ENCODE measurements around the gene NPC2. TPM values are rescaled to one million over a fixed set of nuclear protein-coding genes. Genes with fewer than 3 reads are reported as not detected.

NPC2 gene
- total RNA-seq, 4 donors from 2014 or later, result 88.3 to 393 (median 147) TPM

GRCh38 chr14:74524812-74525135 is 31.7 kb upstream of the NPC2 start:
- no peaks in the 10 kb centered on the region for H3K27me3 ChIP-seq
- intact Hi-C loops (cut with DNase I; ENCODE audit: low total_unique reads), result no loop called here
- no peak overlapping the region for H3K27ac ChIP-seq
- no peak for TF ChIP-seq POLR2A (IDR thresholded peaks at IDR 0.05)
- TF ChIP-seq POLR2AphosphoS5 (IDR thresholded peaks at IDR 0.05), result no peak
- TF ChIP-seq EP300 (IDR thresholded peaks at IDR 0.05; ENCODE audit: low read depth), result no peak
- TF ChIP-seq CTCF (IDR thresholded peaks at IDR 0.05), result no peak
- H3K9me3 ChIP-seq, result no peaks in the 10 kb centered on the region
- in situ Hi-C loops (cut with MboI; ENCODE audit: low pct_ligation_motif_present in 1 of 4, low pct_unique_long_range_greater_than_20kb in 1 of 4, low sequenced_read_pairs in 3 of 4), result no loop called here
- DNase-seq, result no peak
- no peaks in the 10 kb centered on the region for H3K36me3 ChIP-seq
- H3K4me1 ChIP-seq, result no peaks in the 10 kb centered on the region
- H3K4me3 ChIP-seq, result no peak overlapping the region

DNA sequence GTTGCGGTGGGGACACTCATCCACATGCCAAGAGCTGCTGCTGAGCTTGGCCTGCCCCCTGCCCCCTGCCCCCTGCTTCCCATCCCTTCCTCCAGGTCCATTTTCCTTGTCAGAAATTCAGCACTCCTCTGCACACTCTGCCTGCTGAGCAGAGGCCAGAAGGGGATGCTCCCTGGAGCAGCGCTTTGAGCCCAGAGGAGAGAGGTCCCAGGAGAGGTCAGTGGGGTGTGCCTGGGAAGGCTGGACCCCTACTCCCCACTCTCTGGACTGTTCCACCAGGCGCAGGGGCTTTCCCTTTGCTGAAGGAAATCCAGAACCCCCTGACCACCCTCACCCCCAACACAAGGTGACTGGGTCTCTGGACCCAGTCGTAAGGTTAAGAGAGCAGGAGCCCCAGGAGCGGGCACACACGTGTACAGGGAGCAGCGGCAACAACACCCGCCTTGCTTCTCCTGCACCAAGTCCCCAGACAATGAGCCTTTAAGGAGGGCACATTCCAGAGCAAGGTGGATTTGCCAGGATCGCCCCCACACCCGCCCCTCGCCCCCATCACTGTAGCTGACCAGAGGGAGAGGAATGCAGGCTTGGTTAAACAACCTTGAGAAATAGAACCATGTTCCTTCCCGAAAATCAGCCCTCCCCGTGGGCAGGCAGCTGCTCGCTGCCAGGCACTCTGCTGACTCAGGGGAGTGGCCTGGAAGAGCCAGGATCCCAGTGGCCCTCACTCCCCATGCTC is 31.1 kb upstream of the NPC2 start:
- TF ChIP-seq EP300 (IDR thresholded peaks at IDR 0.05; ENCODE audit: low read depth) (no peak), CTCF (IDR thresholded peaks at IDR 0.05) (no peak), POLR2A (IDR thresholded peaks at IDR 0.05) (no peak), POLR2AphosphoS5 (IDR thresholded peaks at IDR 0.05) (no peak)
- 57 to 72% methylated on average over 6 to 11 of the region's 14 CpGs for WGBS, 2 donors (ENCODE audit: low coverage in 1 of 2)

DNA sequence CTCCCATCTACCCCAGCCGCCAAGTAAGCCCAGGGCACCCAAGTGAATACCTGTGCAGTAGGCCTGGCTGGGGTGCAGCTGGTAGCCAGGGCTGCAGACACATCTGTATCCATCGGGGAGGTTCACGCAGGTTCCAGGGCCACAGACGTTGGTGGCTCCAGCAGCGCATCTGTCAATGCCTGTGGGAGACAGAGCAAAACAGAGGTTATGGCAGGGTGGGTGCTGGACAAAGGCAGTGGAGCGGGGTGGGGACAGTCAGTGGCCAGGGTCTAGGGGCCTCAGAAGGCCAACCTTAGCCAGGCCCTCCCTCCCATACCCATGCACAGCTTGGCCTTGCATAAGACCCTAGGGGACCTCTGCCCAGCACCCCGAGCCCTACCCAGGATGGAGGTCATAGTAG is 29.6 kb upstream of the NPC2 start:
- Histone ChIP-seq H3K27me3 (no peaks in the 10 kb centered on the region), H3K4me1 (no peaks in the 10 kb centered on the region), H3K4me3 (no peak overlapping the region), H3K27ac (no peak overlapping the region), H3K36me3 (no peaks in the 10 kb centered on the region), H3K9me3 (no peaks in the 10 kb centered on the region)
- in situ Hi-C loops (cut with MboI; ENCODE audit: low pct_ligation_motif_present in 1 of 4, low pct_unique_long_range_greater_than_20kb in 1 of 4, low sequenced_read_pairs in 3 of 4) (no loop called here), intact Hi-C loops (cut with DNase I; ENCODE audit: low total_unique reads) (no loop called here)
- DNase-seq, result no peak
- TF ChIP-seq EP300 (IDR thresholded peaks at IDR 0.05; ENCODE audit: low read depth), result no peak
- TF ChIP-seq POLR2AphosphoS5 (IDR thresholded peaks at IDR 0.05), result no peak
- no peak for TF ChIP-seq CTCF (IDR thresholded peaks at IDR 0.05)
- TF ChIP-seq POLR2A (IDR thresholded peaks at IDR 0.05), result no peak
- 83% methylated on average over 7 of the region's 7 CpGs; no CpG with 5 or more reads in 1 of the 2 donors for WGBS, 2 donors (ENCODE audit: low coverage in 1 of 2)

More for the DNA sequence above, 31.1 kb upstream of the NPC2 start:
- no peaks in the 10 kb centered on the region for H3K27me3 ChIP-seq
- intact Hi-C loops (cut with DNase I; ENCODE audit: low total_unique reads) (no loop called here), in situ Hi-C loops (cut with MboI; ENCODE audit: low pct_ligation_motif_present in 1 of 4, low pct_unique_long_range_greater_than_20kb in 1 of 4, low sequenced_read_pairs in 3 of 4) (no loop called here)
- no peaks in the 10 kb centered on the region for H3K36me3 ChIP-seq
- H3K4me1 ChIP-seq, result no peaks in the 10 kb centered on the region
- DNase-seq, result no peak
- no peak overlapping the region for H3K4me3 ChIP-seq
- no peaks in the 10 kb centered on the region for H3K9me3 ChIP-seq
- no peak overlapping the region for H3K27ac ChIP-seq

DNA sequence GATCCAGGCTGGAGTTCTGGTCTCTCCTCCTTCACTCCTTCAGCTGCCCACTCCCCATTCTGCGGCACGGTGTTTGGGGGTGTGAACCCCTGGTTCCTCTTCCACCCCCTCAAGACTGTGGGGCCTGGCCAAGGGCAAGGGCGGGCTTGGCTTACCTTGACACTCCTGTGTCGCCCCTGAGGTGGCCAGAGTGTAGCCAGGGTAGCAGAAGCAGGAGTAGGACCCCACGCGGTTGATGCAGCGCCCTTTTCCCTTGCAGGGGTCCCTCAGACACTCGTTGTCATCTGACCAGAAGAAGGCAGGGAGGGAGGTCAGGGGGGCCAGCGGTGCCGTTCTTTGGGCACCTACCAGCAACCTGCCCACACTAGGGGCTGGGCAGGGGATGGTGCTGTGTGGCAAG is 28.7 kb upstream of the NPC2 start:
- H3K27ac ChIP-seq, result no peak overlapping the region
- H3K4me1 ChIP-seq, result no peaks in the 10 kb centered on the region
- in situ Hi-C loops (cut with MboI; ENCODE audit: low pct_ligation_motif_present in 1 of 4, low pct_unique_long_range_greater_than_20kb in 1 of 4, low sequenced_read_pairs in 3 of 4), result no loop called here
- H3K4me3 ChIP-seq, result no peak overlapping the region
- 85% methylated on average over 10 of the region's 10 CpGs; no CpG with 5 or more reads in 1 of the 2 donors for WGBS, 2 donors (ENCODE audit: low coverage in 1 of 2)
- intact Hi-C loops (cut with DNase I; ENCODE audit: low total_unique reads), result no loop called here
- H3K9me3 ChIP-seq, result no peaks in the 10 kb centered on the region
- H3K36me3 ChIP-seq, result no peaks in the 10 kb centered on the region
- DNase-seq, result no peak
- no peaks in the 10 kb centered on the region for H3K27me3 ChIP-seq
- TF ChIP-seq POLR2AphosphoS5 (IDR thresholded peaks at IDR 0.05) (no peak), POLR2A (IDR thresholded peaks at IDR 0.05) (no peak), CTCF (IDR thresholded peaks at IDR 0.05) (no peak)
